CD4-positive, alpha-beta T cell treated with Interleukin-17A for 1 hour (primary cell): ENCODE measurements around the gene CEP41.

Source experiments
- DNase-seq: peaks from one replicate; pipeline ENCODE4 v3.0.0-alpha.2; 2020

The CEP41 gene, protein sequence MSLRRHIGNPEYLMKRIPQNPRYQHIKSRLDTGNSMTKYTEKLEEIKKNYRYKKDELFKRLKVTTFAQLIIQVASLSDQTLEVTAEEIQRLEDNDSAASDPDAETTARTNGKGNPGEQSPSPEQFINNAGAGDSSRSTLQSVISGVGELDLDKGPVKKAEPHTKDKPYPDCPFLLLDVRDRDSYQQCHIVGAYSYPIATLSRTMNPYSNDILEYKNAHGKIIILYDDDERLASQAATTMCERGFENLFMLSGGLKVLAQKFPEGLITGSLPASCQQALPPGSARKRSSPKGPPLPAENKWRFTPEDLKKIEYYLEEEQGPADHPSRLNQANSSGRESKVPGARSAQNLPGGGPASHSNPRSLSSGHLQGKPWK

DNA sequence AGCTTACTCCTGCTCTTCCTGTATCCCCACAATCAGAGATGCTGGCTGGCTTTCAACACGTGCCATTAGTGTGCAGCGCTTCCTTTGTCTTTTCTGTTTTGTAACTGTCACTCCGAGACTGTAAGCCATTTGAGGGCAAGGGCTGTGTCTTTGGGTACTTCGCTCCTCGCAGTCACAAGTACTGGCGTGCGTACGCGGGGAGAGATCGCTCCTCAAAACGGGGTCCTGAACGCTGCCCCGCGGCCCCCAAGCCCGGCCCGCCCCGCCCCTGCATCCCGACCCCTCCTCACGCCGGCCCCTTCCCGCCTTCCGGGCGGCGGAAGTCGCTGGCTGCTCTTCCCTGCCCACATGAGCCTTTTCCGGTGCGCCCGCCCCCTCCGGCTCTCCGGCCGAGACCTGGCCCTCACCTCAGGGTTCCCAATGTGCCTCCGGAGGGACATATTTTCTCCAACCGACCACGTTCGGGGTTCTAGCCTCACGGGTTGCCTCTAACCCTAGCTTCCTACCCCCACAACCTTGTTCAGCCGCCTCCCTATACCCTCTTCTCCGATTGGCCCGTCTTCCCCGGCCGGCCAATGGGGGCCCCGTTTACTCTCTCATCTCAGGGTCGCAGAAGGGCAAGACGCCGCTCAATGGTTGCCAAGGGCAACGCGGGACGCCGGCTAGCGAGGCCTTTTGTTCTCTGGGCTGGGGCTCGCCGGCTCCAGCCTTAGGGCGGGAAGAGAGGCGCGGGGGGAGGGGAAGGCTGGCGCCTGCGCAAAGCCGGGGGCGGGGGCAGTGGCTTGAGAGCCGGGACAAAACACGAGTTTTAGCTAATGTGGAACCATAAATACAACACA lies at the start of gene CEP41:
Gene CEP41, minus strand, starts transcription at position 490 of the 839 bp plus-strand sequence. Its CDS starts 50 bp downstream, at position 440.
- DNase-seq: peak; percentile 94

- DNase-seq: no peak
Observed at GRCh38 chr7:130490311-130490791, 49.5 kb upstream of the CEP41 start.

DNA sequence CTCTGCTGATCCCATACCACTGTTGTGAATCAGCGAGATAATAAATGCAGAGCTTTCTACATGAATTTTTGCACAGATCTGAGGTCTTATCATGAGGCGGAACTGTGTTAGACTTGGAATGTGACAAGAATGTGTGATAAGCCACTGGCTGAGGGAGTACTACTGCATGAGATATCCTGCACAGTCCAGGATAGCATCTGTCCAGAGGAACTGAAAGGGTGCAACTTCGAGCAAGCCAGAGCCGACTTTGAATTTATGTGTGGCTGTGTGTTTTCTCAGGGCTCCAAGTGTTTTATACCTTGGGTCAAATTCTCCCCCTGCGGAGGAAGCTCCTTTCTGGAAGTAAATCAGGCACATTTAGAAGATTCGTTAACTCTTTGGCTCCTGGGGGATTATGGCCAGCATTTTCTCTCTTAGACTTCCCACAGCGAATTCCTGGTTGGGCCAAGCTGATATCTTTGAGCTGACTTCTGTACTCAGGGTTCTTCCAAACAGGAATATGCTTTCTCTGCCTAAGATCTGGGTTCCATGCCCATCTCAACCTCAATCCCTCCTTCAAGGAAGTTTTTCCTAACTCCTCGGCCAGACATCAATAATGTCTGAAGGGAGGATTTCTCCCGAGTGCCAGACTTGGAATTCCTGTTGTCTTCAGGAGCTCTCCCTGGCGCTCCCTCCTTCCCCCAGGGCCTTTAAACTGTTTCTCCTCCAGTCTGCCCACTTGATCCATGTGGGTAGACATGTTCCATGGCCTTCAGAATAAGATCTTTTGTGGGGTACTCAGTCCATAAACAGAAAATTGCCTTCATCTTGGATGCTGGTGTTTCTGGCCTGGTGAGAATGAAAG lies 48.5 kb upstream of the CEP41 start:
- DNase-seq: no peak

- DNase-seq: no peak
Observed at GRCh38 chr7:130488392-130489139, 47.8 kb upstream of the CEP41 start.

- DNase-seq: no peak
Observed at GRCh38 chr7:130486954-130487436, 46.2 kb upstream of the CEP41 start.

DNA sequence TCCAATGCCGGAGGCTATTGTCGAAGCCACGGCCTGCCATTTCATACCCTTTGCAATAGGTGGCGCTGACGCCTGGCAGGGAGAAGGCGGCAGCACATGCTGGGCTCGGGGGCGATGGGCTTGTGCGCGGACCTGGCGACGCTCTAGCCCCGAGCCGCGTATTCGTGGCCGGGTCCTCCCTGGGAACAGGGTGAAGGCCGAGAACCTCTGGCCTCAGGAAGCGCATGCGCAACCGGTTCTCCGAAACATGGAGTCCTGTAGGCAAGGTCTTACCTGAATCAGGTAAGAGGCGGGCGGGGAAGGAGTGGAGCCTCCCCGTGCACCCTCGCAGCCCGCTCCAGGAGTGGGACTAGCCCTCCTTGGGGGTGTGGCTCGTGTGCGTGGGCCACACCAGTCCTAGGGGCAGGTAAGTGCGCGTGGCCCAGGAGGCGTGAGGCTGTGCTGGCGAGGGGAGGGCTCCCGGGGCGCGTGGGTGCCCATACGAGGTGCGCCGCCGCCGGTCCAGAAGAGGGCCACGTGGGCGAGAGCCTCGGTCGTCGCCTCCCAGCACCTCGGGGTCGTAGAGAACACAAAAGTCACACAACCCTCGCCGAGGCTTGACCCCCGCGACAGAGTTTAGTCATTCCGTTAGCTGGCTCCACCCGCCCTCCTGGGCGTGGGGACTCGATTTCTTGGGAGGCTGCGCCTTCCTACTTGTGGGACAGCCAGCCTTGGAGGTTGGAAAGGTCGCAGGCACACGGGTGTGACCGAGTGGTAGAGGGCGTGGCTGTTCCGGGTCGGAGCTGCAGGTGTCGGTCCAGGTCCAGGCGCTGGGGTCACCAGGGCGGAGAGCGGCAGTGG lies 45.5 kb upstream of the CEP41 start:
- DNase-seq: peak; percentile 65

DNA sequence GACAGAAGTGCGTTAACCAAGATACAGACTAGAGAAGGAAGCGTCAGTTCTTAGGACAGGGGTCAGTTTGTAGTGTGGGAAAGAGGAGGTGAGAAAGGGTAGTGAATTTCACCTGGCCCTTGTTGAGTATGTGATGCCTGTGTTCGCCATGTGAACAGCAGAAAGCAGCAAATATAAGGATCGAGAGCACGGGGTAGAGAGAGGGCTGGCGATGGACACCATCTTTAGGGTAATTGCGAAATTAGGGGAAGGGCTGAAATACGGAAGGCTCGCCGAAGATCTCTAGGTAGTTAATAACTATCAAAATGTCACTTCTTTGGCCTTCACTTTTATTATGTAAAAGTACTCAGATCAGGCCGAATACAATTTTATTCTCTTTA lies 44.9 kb upstream of the CEP41 start:
- no peak for DNase-seq

DNA sequence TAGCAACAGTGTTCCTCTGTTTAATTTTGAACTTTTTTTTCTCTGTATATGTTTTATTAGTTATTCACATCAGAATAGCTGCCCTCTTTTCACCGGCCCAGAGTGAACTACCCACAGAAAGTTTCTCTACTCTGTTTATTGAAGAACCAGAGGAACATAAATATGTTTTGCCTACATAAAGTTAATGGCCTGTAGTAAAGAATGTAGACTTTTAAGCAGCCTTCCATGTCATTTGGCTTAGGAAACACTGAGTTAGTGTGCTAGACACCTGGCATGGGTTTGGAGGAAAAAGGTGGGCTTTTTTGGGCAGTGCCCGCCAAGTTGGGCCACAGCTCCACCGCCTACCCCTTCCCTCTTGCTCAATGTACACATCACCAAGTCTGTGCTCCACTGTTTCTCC lies 42.2 kb upstream of the CEP41 start:
- no peak for DNase-seq

- no peak for DNase-seq
Observed at GRCh38 chr7:130481898-130482297, 41.1 kb upstream of the CEP41 start.

- DNase-seq: no peak
Observed at GRCh38 chr7:130479716-130480400, 39.0 kb upstream of the CEP41 start.

DNA sequence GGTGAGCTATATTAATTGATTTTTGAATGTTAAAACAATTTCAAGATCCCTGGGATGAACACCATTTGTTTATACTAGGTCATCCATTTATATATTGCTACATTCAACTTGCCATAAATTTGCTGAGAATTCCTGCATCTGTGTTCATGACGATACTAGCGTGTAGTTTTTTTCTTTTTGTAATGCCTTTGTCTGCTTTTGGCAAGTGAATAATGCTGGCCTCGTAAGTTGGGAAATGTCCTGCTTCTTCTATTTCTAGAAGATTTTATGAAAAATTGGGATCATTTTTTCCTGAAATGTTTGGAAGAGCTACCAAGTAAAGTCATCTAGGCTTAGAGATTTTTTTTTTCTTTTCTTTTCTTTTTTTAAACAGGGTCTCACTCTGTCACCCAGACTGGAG lies 38.2 kb upstream of the CEP41 start:
- no peak for DNase-seq

GRCh38 chr7:130476297-130477150 lies 35.7 kb upstream of the CEP41 start:
- DNase-seq: no peak

DNA sequence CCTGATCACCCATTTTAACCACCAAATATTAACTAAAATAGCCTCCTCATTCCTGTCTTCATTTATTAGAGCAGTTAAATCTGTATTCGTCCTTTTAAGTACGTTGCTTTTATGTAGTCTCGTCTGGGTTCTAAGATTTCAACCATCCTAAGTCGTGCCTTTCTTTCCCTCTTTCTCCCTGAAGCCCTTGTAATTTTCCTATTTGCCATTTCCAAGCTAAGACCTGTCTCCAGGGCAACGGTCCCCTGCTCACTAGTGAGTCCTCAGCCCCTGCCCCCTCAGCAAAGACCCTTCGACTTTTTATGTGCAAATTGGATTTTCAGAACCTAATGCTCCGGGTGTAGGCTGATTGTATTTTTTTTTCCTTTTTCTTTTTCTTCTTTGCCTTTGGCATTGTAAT lies 35.0 kb upstream of the CEP41 start:
- no peak for DNase-seq

- DNase-seq: no peak
Observed at GRCh38 chr7:130473876-130474275, 33.1 kb upstream of the CEP41 start.

- DNase-seq: no peak
Observed at GRCh38 chr7:130473289-130473688, 32.5 kb upstream of the CEP41 start.

DNA sequence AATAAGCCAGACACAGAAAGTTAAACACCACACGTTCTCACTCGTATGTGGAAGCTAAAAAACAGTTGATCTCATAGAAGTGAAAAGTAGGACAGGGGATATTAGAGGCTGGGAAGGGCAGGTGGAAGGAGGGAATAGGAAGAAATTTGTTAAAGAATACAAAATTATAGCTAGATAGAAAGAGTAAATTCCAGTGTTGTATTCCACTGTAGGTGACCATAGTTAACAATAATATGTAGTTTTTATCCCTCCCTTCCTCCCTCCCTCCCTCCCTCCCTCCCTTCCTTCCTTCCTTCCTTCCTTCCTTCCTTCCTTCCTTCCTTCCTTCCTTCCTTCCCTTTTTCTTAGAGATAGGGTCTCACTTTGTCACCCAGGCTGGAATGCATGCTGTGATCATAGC lies 31.2 kb upstream of the CEP41 start:
- DNase-seq: no peak

- DNase-seq: no peak
Observed at GRCh38 chr7:130468612-130469011, 27.8 kb upstream of the CEP41 start.

DNA sequence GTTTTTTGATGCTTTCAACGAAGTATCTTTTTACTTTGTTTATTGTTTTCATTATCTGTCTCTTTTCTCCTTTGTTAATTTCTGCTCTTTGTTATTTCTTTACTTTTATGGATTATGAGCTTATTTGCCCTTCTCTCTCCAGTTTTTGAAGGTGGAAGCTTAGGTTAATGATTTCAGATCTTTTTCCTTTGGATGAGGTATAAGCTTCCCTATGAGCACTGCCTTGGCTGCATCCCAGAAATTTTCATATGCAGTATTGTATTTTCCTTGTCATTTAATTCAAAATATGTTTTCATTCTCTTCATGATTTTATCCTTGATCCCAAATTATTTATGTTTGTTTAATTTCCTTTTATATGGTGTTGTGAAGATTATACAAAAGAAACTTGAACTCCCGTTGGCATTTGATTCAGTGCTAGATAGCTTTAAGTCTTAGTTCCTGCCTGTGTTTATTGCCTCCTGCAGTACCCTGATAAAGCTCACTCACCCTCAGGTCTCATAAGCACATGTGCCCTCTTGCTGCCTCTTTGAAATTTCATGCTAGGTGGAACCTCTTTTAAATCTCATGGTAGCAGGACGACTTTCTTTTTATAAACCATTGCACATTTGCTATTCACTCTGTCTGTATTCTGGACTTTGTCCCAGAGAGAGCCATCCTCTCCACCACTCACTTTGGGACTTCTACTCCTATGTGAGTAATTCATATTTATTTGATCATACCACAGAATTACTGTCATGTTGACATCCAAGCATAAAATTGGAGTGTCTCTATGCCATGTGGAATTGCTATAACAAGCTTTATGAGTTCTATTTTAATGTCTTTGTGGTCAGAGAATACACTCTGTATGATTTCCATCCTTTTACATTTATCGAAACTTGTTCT lies 23.0 kb upstream of the CEP41 start:
- no peak for DNase-seq

GRCh38 chr7:130461272-130461671 lies 20.5 kb upstream of the CEP41 start:
- DNase-seq: no peak
